ENCODE results near the gene TIAM1.

DNA sequence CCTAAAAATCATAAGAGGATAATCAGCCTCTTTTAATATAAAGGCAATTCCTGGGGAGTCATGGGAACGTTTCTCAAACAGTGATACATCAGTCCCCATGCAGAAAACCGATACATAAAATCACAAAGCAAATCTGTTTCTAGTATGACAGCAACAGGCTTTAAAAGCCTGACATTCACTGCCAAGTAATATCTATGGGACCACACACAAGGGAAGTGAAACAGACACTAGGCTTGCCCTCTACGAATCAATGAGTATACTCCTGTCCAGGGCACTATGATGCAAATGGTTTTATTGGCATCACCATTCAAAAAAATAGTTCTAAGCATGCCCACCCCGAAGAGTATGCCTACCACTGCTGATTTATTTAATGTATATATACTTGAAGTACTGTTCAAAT is 54.4 kb downstream of the TIAM1 start:
- TF ChIP-seq, protein P1, sequence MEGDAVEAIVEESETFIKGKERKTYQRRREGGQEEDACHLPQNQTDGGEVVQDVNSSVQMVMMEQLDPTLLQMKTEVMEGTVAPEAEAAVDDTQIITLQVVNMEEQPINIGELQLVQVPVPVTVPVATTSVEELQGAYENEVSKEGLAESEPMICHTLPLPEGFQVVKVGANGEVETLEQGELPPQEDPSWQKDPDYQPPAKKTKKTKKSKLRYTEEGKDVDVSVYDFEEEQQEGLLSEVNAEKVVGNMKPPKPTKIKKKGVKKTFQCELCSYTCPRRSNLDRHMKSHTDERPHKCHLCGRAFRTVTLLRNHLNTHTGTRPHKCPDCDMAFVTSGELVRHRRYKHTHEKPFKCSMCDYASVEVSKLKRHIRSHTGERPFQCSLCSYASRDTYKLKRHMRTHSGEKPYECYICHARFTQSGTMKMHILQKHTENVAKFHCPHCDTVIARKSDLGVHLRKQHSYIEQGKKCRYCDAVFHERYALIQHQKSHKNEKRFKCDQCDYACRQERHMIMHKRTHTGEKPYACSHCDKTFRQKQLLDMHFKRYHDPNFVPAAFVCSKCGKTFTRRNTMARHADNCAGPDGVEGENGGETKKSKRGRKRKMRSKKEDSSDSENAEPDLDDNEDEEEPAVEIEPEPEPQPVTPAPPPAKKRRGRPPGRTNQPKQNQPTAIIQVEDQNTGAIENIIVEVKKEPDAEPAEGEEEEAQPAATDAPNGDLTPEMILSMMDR (conservative IDR thresholded peaks at IDR 0.05) = no peak
- no peak for TF ChIP-seq ZFX (IDR thresholded peaks at IDR 0.05)
